Spinal cord (tissue), 10 donors: ENCODE measurements around the gene MARK3. TPM values are rescaled to one million over a fixed set of nuclear protein-coding genes. Genes with fewer than 3 reads are reported as not detected.

Source experiments
- DNase-seq, 6 donors: peaks; one replicate each; pipeline versions ENCODE4 v3.0.0 to v3.0.0-alpha.2; 2013 to 2015; ENCODE audit warnings: low spot score in 6 of 6, low read depth in 4 of 6
- H3K27ac ChIP-seq: one replicate; pipeline ENCODE4 v1.5.1; 2013; ENCODE audit warnings: low read depth, low read length, control low read depth
- H3K27me3 ChIP-seq: one replicate; pipeline ENCODE4 v1.6.1; 2013; ENCODE audit warnings: low read length; ENCODE audit not compliant: control insufficient read depth, insufficient read depth
- H3K36me3 ChIP-seq: one replicate; pipeline ENCODE4 v1.6.1; 2013; ENCODE audit warnings: low read length; ENCODE audit not compliant: control insufficient read depth, insufficient read depth
- H3K4me1 ChIP-seq: one replicate; pipeline ENCODE4 v1.6.1; 2013; ENCODE audit warnings: low read length; ENCODE audit not compliant: control insufficient read depth, insufficient read depth
- H3K4me3 ChIP-seq: one replicate; pipeline ENCODE4 v1.5.1; 2013; ENCODE audit warnings: low read depth, low read length, control low read depth
- H3K9me3 ChIP-seq: one replicate; pipeline ENCODE4 v1.6.1; 2013; ENCODE audit warnings: low read length; ENCODE audit not compliant: control insufficient read depth, insufficient read depth
- WGBS: methylation state at CpG from one replicate; pipeline ENCODE4 v1.1.5; 2013; ENCODE audit warnings: missing lambda C conversion rate; ENCODE audit not compliant: insufficient coverage; 5-methylcytosine and 5-hydroxymethylcytosine counted together
- polyA plus RNA-seq, 2 donors: library from polyadenylated mRNA; unstranded; fragments of 120-200 nt; gene quantifications; one replicate each; pipeline ENCODE4 v1.2.1, GENCODE V29; 2013; ENCODE audit not compliant: insufficient read length in 2 of 2
- total RNA-seq, 2 donors: library from RNA; depleted of rRNA in 1 of 2; stranded (reverse); fragments of 120-200 nt in 1 of 2; fragments of >200 nt in 1 of 2; gene quantifications; one replicate each; pipeline versions ENCODE4 v1.2.3 to v1.2.4, GENCODE V29; 2013 to 2014
- donor health status: healthy.

MARK3 gene
- total and polyA plus RNA-seq, 4 donors, result 102 to 155 (median 124) TPM

DNA sequence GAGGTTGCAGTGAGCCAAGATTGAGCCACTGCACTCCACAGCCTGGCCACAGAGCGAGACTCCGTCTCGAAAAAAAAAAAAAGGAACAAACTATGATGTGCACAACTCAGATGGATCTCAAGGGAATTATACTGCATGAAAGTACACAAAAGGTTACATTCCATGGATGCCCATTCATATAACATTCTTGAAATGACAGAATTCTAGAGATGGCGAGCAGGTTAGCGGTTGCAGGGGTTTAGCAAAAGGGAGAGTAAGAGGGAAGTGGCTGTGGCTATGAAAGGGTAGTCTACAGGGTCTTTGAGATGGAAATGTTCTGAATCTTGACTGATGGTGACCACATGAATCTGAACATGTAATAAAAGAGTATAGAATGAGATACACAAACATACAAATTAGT is 87.7 kb downstream of the MARK3 start:
- no peak overlapping the region for H3K27ac ChIP-seq
- no peaks in the 10 kb centered on the region for H3K4me1 ChIP-seq
- no peaks in the 10 kb centered on the region for H3K9me3 ChIP-seq
- no peaks in the 10 kb centered on the region for H3K27me3 ChIP-seq
- no CpG with 5 or more reads among the region's 5 CpGs for WGBS
- no peak overlapping the region for H3K4me3 ChIP-seq
- no peak for DNase-seq
- peaks cover 45% of the 10 kb centered on the region for H3K36me3 ChIP-seq

DNA sequence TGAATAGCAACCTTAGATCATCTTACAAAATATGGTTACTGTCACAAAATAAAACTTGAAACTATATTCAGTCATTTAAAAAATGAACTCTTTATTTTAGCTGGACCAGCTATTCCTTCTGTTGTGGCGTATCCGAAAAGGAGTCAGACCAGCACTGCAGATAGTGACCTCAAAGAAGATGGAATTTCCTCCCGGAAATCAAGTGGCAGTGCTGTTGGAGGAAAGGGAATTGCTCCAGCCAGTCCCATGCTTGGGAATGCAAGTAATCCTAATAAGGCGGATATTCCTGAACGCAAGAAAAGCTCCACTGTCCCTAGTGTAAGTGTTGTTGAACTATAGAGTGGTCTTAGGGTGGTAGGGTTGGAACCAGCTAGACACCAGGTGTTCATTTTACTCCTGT is 89.7 kb downstream of the MARK3 start:
- WGBS, result 100% methylated on average over 3 of the region's 5 CpGs
- Histone ChIP-seq H3K4me3 (no peak overlapping the region), H3K36me3 (peaks cover 47% of the 10 kb centered on the region), H3K9me3 (no peaks in the 10 kb centered on the region), H3K27me3 (no peaks in the 10 kb centered on the region), H3K27ac (no peak overlapping the region), H3K4me1 (no peaks in the 10 kb centered on the region)
- DNase-seq, result no peak

DNA sequence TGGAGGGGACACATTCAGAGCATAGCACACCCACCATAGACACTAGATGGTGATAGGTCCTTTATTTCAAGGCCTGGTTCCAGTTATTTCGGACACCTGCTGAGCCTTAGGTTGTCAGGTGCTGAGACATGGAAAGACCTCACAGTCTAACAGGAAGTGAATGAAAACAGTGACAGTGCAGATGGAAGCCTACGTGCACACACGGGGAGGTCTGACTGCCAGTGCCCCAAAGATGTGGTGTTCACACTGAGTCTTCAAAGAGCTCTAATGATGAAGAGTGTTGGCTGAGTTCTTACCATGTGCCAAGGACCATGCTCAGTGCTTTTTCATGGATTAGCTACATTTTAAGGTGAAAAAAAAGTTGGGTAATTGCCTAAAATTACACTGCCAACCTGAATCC is 90.8 kb downstream of the MARK3 start:
- H3K36me3 ChIP-seq, result peaks cover 49% of the 10 kb centered on the region
- no peak overlapping the region for H3K27ac ChIP-seq
- no peaks in the 10 kb centered on the region for H3K9me3 ChIP-seq
- H3K4me1 ChIP-seq, result no peaks in the 10 kb centered on the region
- no peaks in the 10 kb centered on the region for H3K27me3 ChIP-seq
- 90% methylated on average over 3 of the region's 3 CpGs for WGBS
- no peak for DNase-seq
- no peak overlapping the region for H3K4me3 ChIP-seq

DNA sequence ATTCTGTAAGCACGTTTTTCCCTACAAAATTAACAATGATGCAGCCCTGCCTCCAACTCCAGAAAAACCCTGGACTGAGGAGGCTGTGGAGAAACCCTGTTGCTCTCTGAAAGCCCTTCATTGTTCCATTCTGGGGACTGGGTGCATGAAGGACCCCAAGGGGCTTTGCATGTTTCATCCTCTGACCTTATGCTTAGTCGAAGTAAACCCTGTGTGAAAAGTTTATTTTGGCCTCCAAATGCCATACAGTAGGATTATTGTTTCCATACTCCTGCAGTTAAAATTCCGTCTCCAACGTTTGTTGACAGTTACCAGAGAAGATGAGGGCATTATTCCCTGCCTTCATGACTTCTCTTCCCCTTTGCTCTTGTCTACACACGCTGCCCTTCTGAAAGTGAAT is 91.4 kb downstream of the MARK3 start:
- no peak overlapping the region for H3K27ac ChIP-seq
- no peaks in the 10 kb centered on the region for H3K4me1 ChIP-seq
- no peaks in the 10 kb centered on the region for H3K27me3 ChIP-seq
- peaks cover 47% of the 10 kb centered on the region for H3K36me3 ChIP-seq
- no peak for DNase-seq
- no peaks in the 10 kb centered on the region for H3K9me3 ChIP-seq
- no peak overlapping the region for H3K4me3 ChIP-seq
- no CpG with 5 or more reads among the region's 5 CpGs for WGBS

DNA sequence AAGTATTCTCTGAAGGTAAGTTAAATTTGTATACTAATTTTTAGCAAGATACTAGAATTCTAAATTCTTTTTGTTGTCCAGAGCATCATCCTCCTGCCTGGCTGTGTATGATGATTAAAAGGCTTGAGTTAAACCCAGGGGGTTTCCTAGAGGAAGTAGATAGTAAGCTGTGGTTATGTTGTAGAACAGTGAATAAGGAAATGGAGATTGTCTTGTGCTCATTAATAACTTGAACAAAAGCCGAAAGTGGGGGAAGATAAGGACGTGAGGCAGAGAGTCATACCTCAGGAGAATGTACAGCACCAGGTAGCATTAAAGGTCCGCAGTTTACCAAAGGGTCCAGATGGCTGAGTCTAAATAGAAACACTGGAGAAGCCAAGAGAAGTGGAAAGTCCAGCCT is 95.4 kb downstream of the MARK3 start:
- WGBS, result 93% methylated on average over 3 of the region's 3 CpGs
- no peaks in the 10 kb centered on the region for H3K27me3 ChIP-seq
- no peak for DNase-seq
- H3K9me3 ChIP-seq, result no peaks in the 10 kb centered on the region
- no peak overlapping the region for H3K27ac ChIP-seq
- H3K4me3 ChIP-seq, result no peak overlapping the region
- no peaks in the 10 kb centered on the region for H3K4me1 ChIP-seq
- peaks cover 48% of the 10 kb centered on the region for H3K36me3 ChIP-seq

DNA sequence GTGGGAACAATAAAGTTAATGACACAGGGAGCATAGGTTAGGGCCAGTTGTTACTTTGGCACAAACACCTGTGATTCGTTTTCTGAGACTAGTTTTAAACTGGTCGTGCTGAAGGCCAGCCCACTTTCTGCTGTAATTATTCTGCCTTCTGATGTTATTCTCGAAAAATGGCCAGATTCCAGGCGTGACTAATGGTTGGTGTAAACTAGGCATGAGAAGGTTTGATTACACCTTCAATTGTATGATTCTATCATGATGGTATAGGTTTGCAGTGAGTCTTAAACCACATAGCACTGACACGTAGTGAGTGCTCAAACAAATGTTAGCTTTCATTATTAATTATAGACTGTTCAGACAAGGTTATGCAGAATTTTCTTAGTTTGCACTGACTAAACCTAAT is 98.4 kb downstream of the MARK3 start:
- Histone ChIP-seq H3K27ac (no peak overlapping the region), H3K4me3 (no peak overlapping the region), H3K36me3 (peaks cover 29% of the 10 kb centered on the region), H3K4me1 (no peaks in the 10 kb centered on the region), H3K9me3 (no peaks in the 10 kb centered on the region), H3K27me3 (no peaks in the 10 kb centered on the region)
- no peak for DNase-seq
- 74% methylated on average over 4 of the region's 5 CpGs for WGBS

DNA sequence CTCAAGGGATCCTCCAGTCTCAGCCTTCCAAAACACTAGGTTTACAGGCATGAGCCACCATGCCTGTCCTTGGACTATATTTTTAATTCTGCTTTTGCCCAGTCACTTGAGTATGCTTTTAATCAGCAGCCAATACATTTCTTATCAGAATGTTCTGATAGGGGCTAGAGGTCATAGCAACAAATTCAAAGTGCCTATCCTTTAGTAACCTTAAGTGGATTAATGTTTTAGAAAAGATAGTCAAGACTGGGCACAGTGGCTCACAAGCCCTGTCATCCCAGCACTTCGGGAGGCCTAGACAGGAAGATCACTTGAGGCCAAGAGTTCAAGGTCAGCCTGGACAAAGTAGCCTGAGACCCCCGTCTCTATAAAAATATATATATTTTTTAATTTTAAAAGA is 100.3 kb downstream of the MARK3 start:
- no peaks in the 10 kb centered on the region for H3K27me3 ChIP-seq
- no CpG with 5 or more reads among the region's 2 CpGs for WGBS
- no peak overlapping the region for H3K27ac ChIP-seq
- no peaks in the 10 kb centered on the region for H3K9me3 ChIP-seq
- no peaks in the 10 kb centered on the region for H3K4me1 ChIP-seq
- DNase-seq, result no peak
- peaks cover 15% of the 10 kb centered on the region for H3K36me3 ChIP-seq
- no peak overlapping the region for H3K4me3 ChIP-seq

DNA sequence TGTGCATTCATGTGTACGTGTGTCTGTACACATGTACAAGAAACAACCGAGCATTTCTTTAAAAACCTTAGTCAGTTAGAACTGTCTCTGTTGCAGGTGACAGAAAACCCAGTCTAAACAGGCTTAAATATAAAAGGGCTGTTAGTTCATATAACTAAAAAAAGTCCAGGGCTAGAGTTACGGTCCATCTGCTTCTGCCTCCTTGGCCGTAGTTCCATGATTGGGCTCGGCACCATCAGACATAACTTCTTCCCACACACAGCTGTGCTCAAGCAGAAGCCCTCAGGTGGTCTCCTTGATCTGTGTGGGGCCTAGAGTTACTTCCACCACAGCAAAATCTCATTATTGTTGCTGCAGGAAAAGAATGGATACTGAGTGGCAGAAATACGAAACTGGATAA is 102.9 kb downstream of the MARK3 start:
- Histone ChIP-seq H3K4me3 (no peak overlapping the region), H3K36me3 (peaks cover 15% of the 10 kb centered on the region), H3K27ac (no peak overlapping the region), H3K27me3 (no peaks in the 10 kb centered on the region), H3K9me3 (no peaks in the 10 kb centered on the region), H3K4me1 (no peaks in the 10 kb centered on the region)
- peak in 1 of 6 donors; percentile 23 for DNase-seq
- 90% methylated on average over 2 of the region's 6 CpGs for WGBS

DNA sequence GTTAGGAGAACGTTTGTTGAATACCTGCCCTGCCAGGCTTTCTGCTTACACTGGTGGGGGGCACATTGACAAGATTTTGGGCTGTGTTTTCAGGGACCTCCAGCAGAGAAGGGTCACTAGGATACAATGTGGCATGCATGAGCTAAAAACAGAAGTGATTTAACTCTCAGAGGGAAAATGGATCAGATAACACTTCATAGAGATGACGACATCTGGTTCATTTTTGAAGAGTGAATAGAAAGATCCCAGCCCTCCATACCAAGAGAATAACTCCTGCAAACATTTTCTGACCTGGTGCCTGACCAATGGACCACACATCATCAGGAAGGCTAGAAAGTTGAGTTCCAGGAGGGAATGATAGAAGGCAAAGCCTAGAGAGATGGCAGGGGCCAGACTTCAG is 103.7 kb downstream of the MARK3 start:
- Histone ChIP-seq H3K27me3 (no peaks in the 10 kb centered on the region), H3K36me3 (peaks cover 21% of the 10 kb centered on the region), H3K27ac (no peak overlapping the region), H3K4me1 (no peaks in the 10 kb centered on the region), H3K4me3 (no peak overlapping the region), H3K9me3 (no peaks in the 10 kb centered on the region)
- no peak for DNase-seq
- WGBS, result no CpG with 5 or more reads among the region's 2 CpGs

DNA sequence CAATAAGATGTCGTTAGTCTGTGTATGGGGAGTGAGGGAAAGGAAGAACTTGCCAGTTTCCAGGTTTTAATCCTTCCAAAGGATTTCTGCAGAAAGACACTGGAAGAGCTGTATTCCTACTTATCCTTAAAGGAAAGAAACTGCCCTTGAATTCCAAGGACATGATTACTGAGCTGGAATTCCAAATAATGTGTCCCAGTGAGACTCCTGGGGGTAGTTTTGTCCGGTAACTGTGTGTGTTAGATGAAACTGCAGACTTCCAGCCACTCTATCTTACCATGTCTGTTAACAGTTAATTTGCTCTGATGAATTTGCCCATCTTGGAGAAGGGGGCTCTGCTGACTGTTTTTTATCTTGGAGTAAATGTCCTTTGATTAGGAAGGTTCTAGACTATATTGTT is 104.4 kb downstream of the MARK3 start:
- no peak overlapping the region for H3K27ac ChIP-seq
- H3K36me3 ChIP-seq, result peaks cover 22% of the 10 kb centered on the region
- WGBS, result 40% methylated on average over 1 of the region's 2 CpGs

More for the DNA sequence above, 104.4 kb downstream of the MARK3 start:
- DNase-seq, result no peak
- Histone ChIP-seq H3K4me3 (no peak overlapping the region), H3K9me3 (no peaks in the 10 kb centered on the region), H3K27me3 (no peaks in the 10 kb centered on the region), H3K4me1 (no peaks in the 10 kb centered on the region)
